HCT116 (cell line): ENCODE data around the gene NFIX. TPM values are rescaled to one million over a fixed set of nuclear protein-coding genes. Genes with fewer than 3 reads are reported as not detected.

Source experiments
- ATAC-seq: fragments of 200-7000 bp; cut with Tn5 transposase; 2 replicates; pipeline ENCODE4 v1.9.1; 2020; ENCODE audit warnings: mild to moderate bottlenecking, moderate library complexity
- BruUV-seq: library from RNA; stranded (reverse); fragments of 400-500 nt; replicated peaks from 2 replicates; lab custom pipeline; 2021; lab: Mats Ljungman, UMichigan
- CTCF ChIA-PET: fragments of 300-600 bp; sonication (Branson Sonifier 250); formaldehyde crosslinking; loops from one replicate; lab custom pipeline; 2021; ENCODE audit warnings: antibody characterized with exemption; lab: Charles Lee
- POLR2A ChIA-PET: fragments of 300-600, 350-600 bp; sonication (Branson Sonifier 250); formaldehyde crosslinking; loops from one replicate; lab custom pipeline; 2021; ENCODE audit warnings: antibody characterized with exemption; lab: Charles Lee
- RAD21 ChIA-PET, 2 experiments: fragments of 300-600 bp; sonication (Branson Sonifier 250); formaldehyde crosslinking; loops; one replicate each; lab custom pipeline; 2023; ENCODE audit warnings: low total read pairs in 2 of 2; ENCODE audit not compliant: uncharacterized antibody in 2 of 2, unreplicated experiment in 2 of 2, low non-redundant PET in 1 of 2; lab: Charles Lee
- DNase-seq: peaks from one replicate; pipeline ENCODE4 v3.0.0-alpha.2; 2010; ENCODE audit warnings: low read depth, low spot score
- H2AFZ ChIP-seq: fragments of 200-600 bp; shearing (Covaris generic), sonication (generic); 2 replicates; pipeline ENCODE4 v1.6.1; 2017; ENCODE audit warnings: low read depth, mixed run types, mixed read lengths, antibody characterized with exemption, low read length; ENCODE audit not compliant: poor library complexity, severe bottlenecking
- H3K27ac ChIP-seq: 2 replicates; pipeline ENCODE4 v1.5.1; 2012; ENCODE audit warnings: low read depth, low read length
- H3K27me3 ChIP-seq: fragments of 200-600 bp; sonication (generic); 2 replicates; pipeline ENCODE4 v1.6.1; 2016; ENCODE audit warnings: mixed run types, low read length, mixed read lengths; ENCODE audit not compliant: insufficient read depth
- H3K36me3 ChIP-seq, 2 experiments: fragments of 200-500 bp in 1 of 2; fragments of 200-600 bp in 1 of 2; sonication (Bioruptor generic) in 1 of 2; sonication (generic) in 1 of 2; 2 replicates each; pipeline versions ENCODE4 v1.5.1 to v1.6.1; 2014 to 2016; ENCODE audit warnings: low read length in 2 of 2, inconsistent platforms in 1 of 2, mixed read lengths in 1 of 2, mixed run types in 1 of 2; ENCODE audit not compliant: insufficient read depth in 2 of 2, control insufficient read depth in 1 of 2
- H3K4me1 ChIP-seq, 2 experiments: fragments of 200-600 bp in 1 of 2; sonication (generic) in 1 of 2; 2 replicates each; pipeline versions ENCODE4 v1.5.1 to v1.6.1; 2012 to 2017; ENCODE audit warnings: low read length in 2 of 2, inconsistent platforms in 1 of 2, mild to moderate bottlenecking in 1 of 2, mixed read lengths in 1 of 2, mixed run types in 1 of 2, moderate library complexity in 1 of 2; ENCODE audit not compliant: insufficient read depth in 2 of 2, control insufficient read depth in 1 of 2
- H3K4me2 ChIP-seq: fragments of 200-600 bp; sonication (generic); 2 replicates; pipeline ENCODE4 v1.6.1; 2017; ENCODE audit warnings: mixed run types, low read length, mixed read lengths
- H3K4me3 ChIP-seq, 2 experiments: fragments of 200-600 bp in 1 of 2; sonication (generic) in 1 of 2; replicated peaks in 1 of 2; 2 replicates each; pipeline ENCODE4 v1.5.1; 2011 to 2016; ENCODE audit warnings: low read length in 2 of 2, control low read depth in 1 of 2, low read depth in 1 of 2, mild to moderate bottlenecking in 1 of 2, mixed read lengths in 1 of 2, mixed run types in 1 of 2
- H3K79me2 ChIP-seq: fragments of 200-600 bp; sonication (generic); 2 replicates; pipeline ENCODE4 v1.6.1; 2017; ENCODE audit warnings: mild to moderate bottlenecking, mixed run types, low read length, moderate library complexity, mixed read lengths; ENCODE audit not compliant: insufficient read depth
- H3K9ac ChIP-seq: fragments of 200-600 bp; sonication (generic); 2 replicates; pipeline ENCODE4 v1.6.1; 2016; ENCODE audit warnings: low read length, mixed read lengths
- H3K9me2 ChIP-seq: fragments of 200-600 bp; sonication (generic), shearing (Covaris generic); 2 replicates; pipeline ENCODE4 v1.6.1; 2017; ENCODE audit warnings: mixed run types, mild to moderate bottlenecking, moderate library complexity; ENCODE audit not compliant: insufficient read depth
- H3K9me3 ChIP-seq, 2 experiments: fragments of 200-500 bp in 1 of 2; fragments of 200-600 bp in 1 of 2; sonication (Bioruptor generic) in 1 of 2; sonication (generic) in 1 of 2; 2 replicates each; pipeline ENCODE4 v1.6.1; 2014 to 2017; ENCODE audit warnings: low read length in 2 of 2, mixed read lengths in 2 of 2, inconsistent platforms in 1 of 2, low read depth in 1 of 2, mild to moderate bottlenecking in 1 of 2, mixed run types in 1 of 2, moderate library complexity in 1 of 2; ENCODE audit not compliant: control insufficient read depth in 1 of 2, insufficient read depth in 1 of 2
- H4K20me1 ChIP-seq: fragments of 200-600 bp; sonication (generic), shearing (Covaris generic); 2 replicates; pipeline ENCODE4 v1.6.1; 2017; ENCODE audit warnings: mixed run types, mild to moderate bottlenecking, moderate library complexity; ENCODE audit not compliant: insufficient read depth
- EGR1 ChIP-seq: IDR thresholded peaks from 2 replicates; pipeline ENCODE4 v1.6.1; 2012; ENCODE audit warnings: low read depth
- MAX ChIP-seq: IDR thresholded peaks from 2 replicates; pipeline ENCODE4 v1.6.1; 2012
- POLR2AphosphoS5 ChIP-seq: IDR thresholded peaks from 2 replicates; pipeline ENCODE4 v1.6.1; 2011; ENCODE audit warnings: mild to moderate bottlenecking, low read depth, low read length, moderate library complexity
- RAD21 ChIP-seq: IDR thresholded peaks from 2 replicates; pipeline ENCODE4 v1.6.1; 2012; ENCODE audit warnings: low read depth, mild to moderate bottlenecking
- SIN3A ChIP-seq: IDR thresholded peaks from 2 replicates; pipeline ENCODE4 v1.6.1; 2012; ENCODE audit warnings: low read depth
- TCF7L2 ChIP-seq: IDR thresholded peaks from 2 replicates; pipeline ENCODE4 v1.7.0; 2011; ENCODE audit warnings: borderline replicate concordance, inconsistent platforms; ENCODE audit not compliant: insufficient read depth, insufficient read length; ENCODE audit errors: extremely low read depth
- ZNF274 ChIP-seq: fragments of 200-500 bp; sonication (Bioruptor generic); IDR thresholded peaks from 2 replicates; pipeline ENCODE4 v1.6.1; 2014; ENCODE audit warnings: mild to moderate bottlenecking, low read depth, low read length, inconsistent platforms
- intact Hi-C: fragments of 100-400 bp; cut with micrococcal nuclease; formaldehyde crosslinking; loops from 2 replicates; pipeline ENCODE4 v1.10.0; 2022
- total RNA-seq: library from RNA; stranded (reverse); gene quantifications from one replicate; pipeline ENCODE4 v1.2.1, GENCODE V29; 2021; ENCODE audit not compliant: unreplicated experiment

The NFIX gene
- total RNA-seq, 1 experiment from 2014 or later: 34.8 TPM

- Histone ChIP-seq H3K9me2 (no peaks in the 10 kb centered on the region), H3K36me3 (no peaks in the 10 kb centered on the region), H3K79me2 (no peaks in the 10 kb centered on the region; the same call in 1 of the 2 replicates), H4K20me1 (no peaks in the 10 kb centered on the region), H3K4me2 (peak overlapping the region; percentile 75), H2AFZ (no peak overlapping the region), H3K27ac (peak overlapping the region; percentile 94), H3K9ac (peak overlapping the region; percentile 81), H3K4me3 (peak overlapping the region; percentile 31 to 42), H3K27me3 (no peaks in the 10 kb centered on the region), H3K4me1 (peaks cover 92 to 98% of the 10 kb centered on the region in 2 experiments), H3K9me3 (no peaks in the 10 kb centered on the region)
- ATAC-seq (peak; percentile 49), DNase-seq (no peak)
- POLR2A ChIA-PET: interaction anchor here (0.6 to 4.1 kb wide), 4 partner anchors 22 to 119 kb away, joined by 3 to 16 read pairs (median 3); no protein-coding TSS in a partner anchor
- TF ChIP-seq EGR1 (no peak), RAD21 (no peak), MAX (peak; percentile 77), ZNF274 (no peak), TCF7L2 (no peak)
- intact Hi-C loops: no loop called here
- TSS peak; percentile 91 for BruUV-seq
- RAD21 ChIA-PET: interaction anchor here (0.7 to 1.4 kb wide), 5 partner anchors 22 to 70 kb away, joined by 3 to 4 read pairs (median 3); no protein-coding TSS in a partner anchor
- CTCF ChIA-PET: interaction anchor here (1.1 to 8.6 kb wide), 6 partner anchors 10 to 90 kb away, joined by 3 to 155 read pairs (median 6); no protein-coding TSS in a partner anchor
Measured at GRCh38 chr19:13055213-13056051, 60.2 kb downstream of the NFIX start.

GRCh38 chr19:13056052-13056660 is 60.9 kb downstream of the NFIX start:
- CTCF ChIA-PET: interaction anchor here (1.1 to 8.6 kb wide), 2 partner anchors 25 to 91 kb away, joined by 3 to 155 read pairs; no protein-coding TSS in a partner anchor
- Histone ChIP-seq H3K27me3 (no peaks in the 10 kb centered on the region), H3K4me1 (peaks cover 91 to 98% of the 10 kb centered on the region in 2 experiments), H3K9me2 (no peaks in the 10 kb centered on the region), H3K36me3 (no peaks in the 10 kb centered on the region), H3K79me2 (no peaks in the 10 kb centered on the region; the same call in 1 of the 2 replicates), H3K9ac (peak overlapping the region; percentile 81), H4K20me1 (no peaks in the 10 kb centered on the region), H2AFZ (no peak overlapping the region), H3K4me2 (peak overlapping the region; percentile 75), H3K4me3 (peak overlapping the region; percentile 31 to 42), H3K9me3 (no peaks in the 10 kb centered on the region), H3K27ac (peak overlapping the region; percentile 94)
- peak; percentile 64 for ATAC-seq
- POLR2A ChIA-PET: interaction anchor here (4.1 kb wide), 1 partner anchor 22 kb away, joined by 16 read pairs; no protein-coding TSS in a partner anchor
- peak; percentile 64 for DNase-seq
- intact Hi-C loops: no loop called here
- RAD21 ChIA-PET: interaction anchor here (1.0 to 1.4 kb wide), 4 partner anchors 23 to 71 kb away, joined by 3 to 4 read pairs (median 3); no protein-coding TSS in a partner anchor
- TSS peak; percentile 22 for BruUV-seq
- TF ChIP-seq SIN3A: no peak
- peak; percentile 48 for TF ChIP-seq POLR2AphosphoS5
